Kidney glomerular epithelial cell (primary cell): Measurements from ENCODE around the gene CHM.
"Not testable (repeated sequence)": the region's sequence is repeated elsewhere in the genome, so short reads cannot be mapped to it uniquely, and the experiment has no call there.

Experiments used
- DNase-seq: peaks from one replicate; lab custom pipeline; 2025; lab: John Stamatoyannopoulos, UW

The CHM gene, protein sequence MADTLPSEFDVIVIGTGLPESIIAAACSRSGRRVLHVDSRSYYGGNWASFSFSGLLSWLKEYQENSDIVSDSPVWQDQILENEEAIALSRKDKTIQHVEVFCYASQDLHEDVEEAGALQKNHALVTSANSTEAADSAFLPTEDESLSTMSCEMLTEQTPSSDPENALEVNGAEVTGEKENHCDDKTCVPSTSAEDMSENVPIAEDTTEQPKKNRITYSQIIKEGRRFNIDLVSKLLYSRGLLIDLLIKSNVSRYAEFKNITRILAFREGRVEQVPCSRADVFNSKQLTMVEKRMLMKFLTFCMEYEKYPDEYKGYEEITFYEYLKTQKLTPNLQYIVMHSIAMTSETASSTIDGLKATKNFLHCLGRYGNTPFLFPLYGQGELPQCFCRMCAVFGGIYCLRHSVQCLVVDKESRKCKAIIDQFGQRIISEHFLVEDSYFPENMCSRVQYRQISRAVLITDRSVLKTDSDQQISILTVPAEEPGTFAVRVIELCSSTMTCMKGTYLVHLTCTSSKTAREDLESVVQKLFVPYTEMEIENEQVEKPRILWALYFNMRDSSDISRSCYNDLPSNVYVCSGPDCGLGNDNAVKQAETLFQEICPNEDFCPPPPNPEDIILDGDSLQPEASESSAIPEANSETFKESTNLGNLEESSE

GRCh38 chrX:86047174-86047935 is at the start of gene CHM:
TSS of gene CHM (minus strand) at chrX:86047558. CDS start at chrX:86047532, 26 bp downstream.
- DNase-seq, result no peak

- DNase-seq, result no peak
Measured at GRCh38 chrX:86078650-86079049, 31.3 kb upstream of the CHM start.

GRCh38 chrX:86066998-86067397 is 19.6 kb upstream of the CHM start:
- no peak for DNase-seq

DNA sequence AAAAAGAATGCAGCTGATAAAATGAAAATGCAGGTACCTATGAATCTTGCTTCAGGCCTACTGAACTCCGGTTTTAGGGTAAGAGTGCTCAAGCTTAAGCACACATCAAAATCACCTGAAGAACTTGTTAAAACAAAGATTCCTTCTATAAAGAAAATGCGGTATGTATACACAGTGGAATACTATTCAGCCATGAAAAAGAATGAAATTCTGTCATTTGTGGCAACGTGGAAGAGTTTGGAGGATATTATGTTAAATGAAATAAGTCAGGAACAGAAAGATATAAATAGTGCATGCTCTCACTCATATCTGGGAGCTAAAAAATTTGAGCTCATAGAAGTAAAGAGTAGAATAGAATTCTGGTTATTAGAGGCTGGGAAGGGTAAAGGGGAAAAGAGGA is 14.0 kb upstream of the CHM start:
- DNase-seq, result no peak

- DNase-seq, result no peak
Measured at GRCh38 chrX:86051741-86052140, 4.4 kb upstream of the CHM start.

DNA sequence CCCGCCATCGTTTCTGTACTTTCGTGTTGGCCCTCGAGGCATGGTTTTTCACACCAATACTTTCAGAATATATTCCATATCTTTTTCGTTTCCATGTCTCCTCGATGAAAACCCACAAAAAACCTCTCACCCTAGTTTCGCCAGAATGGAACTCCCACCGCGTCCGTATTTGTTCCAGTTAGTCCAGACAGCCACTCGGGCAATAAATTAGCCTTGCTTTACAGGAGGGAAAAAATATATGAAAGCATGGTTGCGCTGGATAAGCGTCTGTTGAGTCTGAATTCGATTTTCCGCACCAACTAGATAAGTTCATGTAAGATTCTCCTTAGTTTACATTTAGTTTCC is 550 bp upstream of the CHM start:
- DNase-seq, result no peak

DNA sequence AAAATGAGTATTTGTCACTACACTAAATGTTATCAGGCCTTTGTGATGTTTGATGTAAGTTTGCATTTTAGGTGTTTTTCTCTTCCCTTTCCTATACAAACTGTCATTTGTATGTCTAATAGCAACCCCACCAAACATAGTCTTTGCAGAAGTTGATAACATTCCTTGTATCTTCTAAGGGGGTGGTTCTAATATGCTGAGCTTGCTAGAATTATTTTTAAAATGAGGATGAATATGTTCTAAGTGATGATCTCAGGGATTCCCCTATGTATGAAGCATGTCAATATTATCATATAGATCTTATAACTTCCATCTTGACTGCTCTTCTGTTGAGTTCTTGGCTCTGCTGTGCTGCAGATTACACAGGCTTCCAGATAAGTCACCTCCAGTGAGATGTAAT is 3.1 kb downstream of the CHM start:
- no peak for DNase-seq

- no peak for DNase-seq
Measured at GRCh38 chrX:86039625-86040568, 7.5 kb downstream of the CHM start.

DNA sequence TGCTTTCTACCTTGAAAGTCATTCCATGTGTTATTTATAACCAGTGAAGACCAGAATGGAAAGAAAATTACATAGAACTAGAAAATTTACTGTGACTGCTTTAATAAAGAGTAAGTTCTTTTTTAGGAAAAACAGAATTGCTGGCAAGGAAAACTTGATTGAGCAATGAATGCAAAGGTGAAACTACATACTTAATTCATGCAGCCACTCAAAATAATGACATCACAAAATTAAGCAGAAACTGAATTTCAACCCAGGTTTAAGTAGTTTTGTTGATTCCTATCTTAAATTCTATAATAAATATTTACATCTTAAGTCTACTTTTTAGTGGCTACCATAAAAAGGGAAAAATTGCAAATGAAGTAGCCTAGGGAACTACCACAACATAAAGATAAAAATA is 14.0 kb downstream of the CHM start:
- no peak for DNase-seq

DNA sequence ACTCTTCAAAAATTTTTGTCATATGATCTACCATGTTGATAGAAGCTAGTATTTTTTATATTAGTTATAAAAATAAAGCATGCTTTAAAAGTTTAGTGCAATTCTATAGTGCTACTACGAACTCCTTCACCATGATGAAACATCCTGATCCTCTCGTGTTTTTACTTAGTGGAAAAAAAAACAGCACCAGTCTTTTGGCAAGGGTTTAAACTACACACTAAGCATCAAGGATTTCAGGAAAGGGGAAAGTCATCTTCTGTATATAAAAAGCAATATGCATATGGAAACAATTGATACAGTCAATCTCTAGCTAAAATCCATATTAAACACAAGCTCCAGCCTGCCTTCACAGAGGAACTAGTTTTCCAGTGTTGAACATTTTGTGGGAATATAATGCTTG is 18.7 kb downstream of the CHM start:
- DNase-seq, result no peak

- peak; percentile 0 for DNase-seq
Measured at GRCh38 chrX:86023811-86024210, 23.5 kb downstream of the CHM start.

DNA sequence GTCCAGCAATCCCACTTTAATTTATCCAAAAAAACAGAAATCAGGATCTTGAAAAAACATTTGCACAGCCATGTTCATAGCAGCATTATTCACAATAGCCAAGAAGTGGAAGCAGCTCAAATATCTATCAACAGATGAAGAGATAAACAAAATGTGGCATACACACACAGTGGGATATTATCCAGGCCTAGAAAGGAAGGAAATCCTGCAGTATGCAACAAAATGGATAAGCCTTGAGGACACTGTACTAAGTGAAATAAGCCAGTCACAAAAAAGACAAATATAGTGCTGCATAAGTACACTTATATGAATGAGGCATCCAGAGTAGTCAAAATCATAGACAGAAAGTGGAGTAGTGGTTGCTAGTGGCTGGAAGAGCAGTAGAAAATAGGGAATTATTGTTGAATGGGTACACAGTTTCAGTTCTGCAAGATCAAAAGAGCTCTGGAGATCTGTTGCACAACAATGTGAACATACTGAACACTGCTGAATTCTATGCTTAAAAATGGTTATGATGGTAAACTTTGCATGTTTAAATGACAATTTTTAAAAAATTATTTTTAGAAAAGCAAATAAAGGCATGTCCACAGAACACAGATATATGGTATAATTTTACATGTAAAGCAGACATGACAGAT is 25.6 kb downstream of the CHM start:
- no peak for DNase-seq

DNA sequence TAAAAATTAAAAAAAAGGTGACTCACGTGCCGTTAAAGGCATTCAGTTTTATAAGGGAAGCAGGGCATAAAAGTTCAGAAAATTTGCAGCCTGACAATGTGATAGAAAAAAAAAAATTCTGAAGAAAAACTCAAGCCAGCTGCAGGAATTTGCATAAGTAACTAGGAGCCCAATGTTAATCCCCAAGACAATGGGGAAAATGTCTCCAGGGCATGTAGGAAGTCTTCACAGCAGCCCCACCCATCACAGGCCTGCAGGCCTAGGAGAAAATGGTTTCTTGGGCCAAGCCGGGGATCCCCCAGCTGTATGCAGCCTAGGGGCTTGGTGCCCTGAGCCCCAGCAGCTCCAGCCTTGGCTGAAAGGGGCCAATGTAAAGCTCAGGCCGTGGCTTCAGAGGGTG is 31.2 kb downstream of the CHM start:
- DNase-seq, result no peak

DNA sequence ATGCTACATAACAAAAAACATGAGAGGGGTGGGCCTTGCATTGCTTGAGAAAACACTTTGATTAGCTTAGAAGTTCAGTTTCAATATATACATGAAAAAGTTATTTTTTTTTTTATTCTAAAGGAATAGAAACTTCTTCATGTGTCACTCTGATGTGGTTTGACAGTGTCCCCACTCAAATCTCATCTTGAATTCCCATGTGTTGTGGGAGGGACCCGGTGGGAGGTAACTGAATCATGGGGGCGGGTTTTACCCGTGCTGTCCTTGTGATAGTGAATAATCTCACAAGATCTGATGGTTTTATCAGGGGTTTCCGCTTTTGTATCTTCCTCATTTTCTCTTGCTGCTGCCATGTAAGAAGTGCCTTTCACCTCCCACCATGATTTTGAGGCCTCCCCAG is 32.4 kb downstream of the CHM start:
- DNase-seq, result not testable (repeated sequence)

DNA sequence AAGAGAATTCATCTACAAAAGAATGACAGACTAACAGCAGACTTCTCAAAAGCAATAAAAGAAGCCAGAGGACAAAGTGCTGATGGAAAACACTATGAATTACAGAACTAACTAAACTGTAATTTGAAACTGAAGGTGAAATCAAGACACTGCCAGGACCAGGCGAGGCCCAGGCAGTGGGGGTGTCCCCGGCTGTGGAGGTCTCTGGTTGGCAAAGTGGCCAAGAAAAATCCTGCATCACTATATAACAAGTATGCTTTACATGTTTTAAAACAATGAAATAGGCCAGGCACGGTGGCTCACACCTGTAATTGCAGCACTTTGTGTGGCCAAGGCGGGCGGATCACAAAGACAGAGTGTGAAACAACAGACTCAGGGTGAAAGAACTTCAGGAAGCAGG is 32.9 kb downstream of the CHM start:
- DNase-seq, result no peak

DNA sequence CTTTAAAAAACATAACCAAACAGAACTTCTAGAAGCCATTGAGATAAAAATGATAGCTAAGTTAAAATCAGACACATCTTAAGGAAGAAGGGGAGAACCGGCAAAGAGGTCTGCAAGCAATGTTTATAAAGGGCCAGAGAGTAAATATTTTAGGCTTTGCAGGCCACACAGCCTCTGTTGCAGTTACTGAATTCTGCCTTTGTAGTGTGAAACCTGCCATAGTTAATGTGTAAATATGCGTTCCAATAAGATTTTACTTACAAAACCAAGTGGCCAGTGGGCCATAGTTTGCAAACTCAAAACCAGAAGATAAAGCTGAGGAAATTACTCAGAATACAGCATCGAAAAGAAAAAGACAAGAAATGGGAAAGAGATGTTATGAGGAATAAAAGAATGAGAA is 33.6 kb downstream of the CHM start:
- DNase-seq, result no peak

GRCh38 chrX:86012188-86012587 is 35.2 kb downstream of the CHM start:
- DNase-seq, result no peak

GRCh38 chrX:86009803-86010202 is 37.6 kb downstream of the CHM start:
- DNase-seq, result not testable (repeated sequence)

DNA sequence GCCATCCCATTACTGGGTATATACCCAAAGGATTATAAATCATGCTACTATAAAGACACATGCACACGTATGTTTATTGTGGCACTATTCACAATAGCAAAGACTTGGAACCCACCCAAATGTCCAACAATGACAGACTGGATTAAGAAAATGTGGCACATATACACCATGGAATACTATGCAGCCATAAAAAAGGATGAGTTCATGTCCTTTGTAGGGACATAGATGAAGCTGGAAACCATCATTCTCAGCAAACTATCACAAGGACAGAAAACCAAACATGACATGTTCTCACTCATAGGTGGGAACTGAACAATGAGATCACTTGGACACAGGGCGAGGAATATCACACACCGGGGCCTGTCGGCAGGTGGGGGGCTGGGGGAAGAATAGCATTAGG is 39.5 kb downstream of the CHM start:
- DNase-seq, result not testable (repeated sequence)

- DNase-seq, result peak; percentile 19
Measured at GRCh38 chrX:86002076-86002896, 45.1 kb downstream of the CHM start.

DNA sequence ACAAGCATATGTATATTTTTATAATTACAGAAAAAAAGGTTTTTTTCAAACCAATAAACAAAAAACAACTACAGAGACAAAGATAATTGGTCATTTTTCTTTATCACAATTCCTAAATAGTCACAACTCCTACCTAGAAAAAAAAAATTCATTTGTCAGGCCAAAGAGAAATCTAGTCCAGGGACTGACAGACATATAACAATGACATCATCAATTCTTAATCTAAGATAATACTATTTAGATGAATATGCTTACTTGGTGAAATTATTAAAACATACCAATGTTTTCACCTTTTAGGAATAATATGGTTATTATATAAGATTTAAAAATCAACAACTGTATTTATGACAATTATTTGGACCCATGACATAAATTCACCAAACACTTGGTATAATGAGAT is 48.4 kb downstream of the CHM start:
- DNase-seq, result no peak
